Stimulated activated CD8-positive, alpha-beta memory T cell treated with anti-CD3 and anti-CD28 coated beads, Interleukin-12 subunit alpha, Interleukin-12 subunit beta, amount 100 ng/mL, for 1 hour (primary cell): ENCODE data around the gene CMSS1.

ENCODE experiments used
- DNase-seq: peaks from one replicate; pipeline ENCODE4 v3.0.0-alpha.2; 2020; ENCODE audit warnings: low read depth

Gene CMSS1

DNA sequence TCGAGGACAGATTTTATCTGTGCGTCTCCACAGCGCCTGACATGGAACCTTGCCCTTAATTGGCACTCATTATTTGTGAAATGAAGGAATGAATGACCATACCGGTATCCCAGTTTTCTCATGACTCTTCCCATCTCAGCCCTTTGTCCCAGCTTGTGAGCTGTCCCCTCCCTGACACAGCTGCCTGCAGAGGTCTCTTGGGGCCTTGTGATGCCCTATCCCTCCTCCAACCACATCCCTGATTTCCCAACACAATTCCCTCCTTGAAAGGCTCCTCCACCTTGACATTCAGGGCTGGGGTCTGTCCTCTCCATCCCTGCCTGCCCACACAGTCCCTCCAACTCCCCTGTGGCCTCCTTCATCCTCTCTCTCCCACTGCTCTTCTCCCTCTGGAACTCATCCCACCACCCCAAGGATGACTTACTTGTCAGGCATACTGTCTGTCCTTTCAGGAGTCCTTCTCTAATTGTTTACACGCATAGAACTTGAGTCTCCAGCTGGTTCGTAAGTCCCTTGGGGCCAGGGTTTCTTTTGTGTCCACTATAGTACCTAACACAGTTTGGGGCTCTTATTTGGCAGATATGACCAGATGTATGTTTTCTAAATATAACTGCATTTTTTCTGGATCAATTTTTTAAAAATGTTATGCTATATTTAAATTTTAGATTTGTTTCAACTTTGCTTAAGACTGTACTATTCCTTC is 332.2 kb downstream of the CMSS1 start:
- DNase-seq = no peak

DNA sequence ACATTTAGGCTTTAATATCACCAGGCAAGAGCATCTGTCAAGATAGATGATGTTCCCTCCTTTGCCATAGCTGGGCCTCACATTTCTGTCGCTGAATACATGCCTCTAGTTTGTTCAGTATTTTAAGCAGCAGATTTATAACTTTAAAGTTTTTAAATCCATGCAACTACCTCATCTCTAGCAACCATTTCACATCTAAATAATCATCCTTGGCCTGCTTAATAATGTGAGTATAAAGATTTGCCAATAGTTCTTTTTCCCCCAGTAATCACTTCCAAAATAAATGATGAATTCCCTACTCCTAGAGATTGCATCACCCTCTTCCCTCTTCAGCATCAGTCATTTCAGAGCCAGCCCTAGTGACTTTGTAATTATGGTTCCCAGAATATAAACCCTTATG is 332.8 kb downstream of the CMSS1 start:
- DNase-seq = no peak

DNA sequence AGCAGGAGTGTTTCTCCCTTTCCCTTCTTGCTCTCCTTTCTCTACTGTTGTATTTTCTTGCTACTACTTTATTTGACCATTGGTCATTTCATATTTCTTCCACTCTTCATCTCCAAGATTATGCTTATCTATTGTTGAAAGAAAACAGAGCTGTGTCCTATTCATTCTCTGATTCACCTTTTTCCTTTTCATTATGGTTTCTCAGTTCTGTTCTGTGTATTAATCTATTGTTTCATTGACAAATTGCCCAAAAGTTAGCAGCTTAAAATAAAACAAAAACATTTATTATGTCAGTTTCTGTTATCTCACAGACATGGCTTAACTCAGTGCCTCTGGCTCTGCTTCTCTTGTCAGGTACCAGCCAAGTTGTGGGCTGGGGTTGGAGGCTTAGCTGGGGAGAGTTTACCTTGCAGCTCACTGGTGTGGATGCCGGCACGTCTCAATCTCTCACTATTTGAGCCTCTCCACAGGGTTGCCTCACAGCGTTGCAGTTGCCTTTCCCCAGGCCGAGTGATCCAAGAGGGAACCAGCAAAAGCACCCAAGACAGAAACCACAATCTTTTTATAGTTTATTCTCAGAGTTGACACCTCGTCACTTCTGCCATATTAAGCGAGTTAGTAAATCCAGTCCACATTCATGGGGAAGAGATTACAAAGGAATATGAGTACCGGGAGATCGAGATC is 333.5 kb downstream of the CMSS1 start:
- no peak for DNase-seq

DNA sequence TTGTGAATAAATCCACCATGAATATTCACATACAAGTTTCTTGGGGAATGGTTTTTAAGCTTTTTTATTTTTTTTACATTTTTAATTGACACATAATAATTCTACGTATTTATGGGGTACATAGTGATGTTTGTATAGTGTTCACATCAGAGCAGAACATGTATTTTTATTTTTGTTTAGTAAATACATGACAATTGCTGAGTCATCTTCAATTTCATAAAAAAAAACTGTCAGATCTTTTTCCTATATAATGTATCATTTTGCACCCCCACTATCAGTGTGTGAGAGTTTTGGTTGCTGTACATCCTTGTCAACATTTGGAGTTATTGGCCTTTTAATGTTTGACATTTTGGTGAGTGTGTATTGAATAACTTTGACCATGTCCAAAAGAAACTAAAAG is 336.5 kb downstream of the CMSS1 start:
- DNase-seq = no peak

DNA sequence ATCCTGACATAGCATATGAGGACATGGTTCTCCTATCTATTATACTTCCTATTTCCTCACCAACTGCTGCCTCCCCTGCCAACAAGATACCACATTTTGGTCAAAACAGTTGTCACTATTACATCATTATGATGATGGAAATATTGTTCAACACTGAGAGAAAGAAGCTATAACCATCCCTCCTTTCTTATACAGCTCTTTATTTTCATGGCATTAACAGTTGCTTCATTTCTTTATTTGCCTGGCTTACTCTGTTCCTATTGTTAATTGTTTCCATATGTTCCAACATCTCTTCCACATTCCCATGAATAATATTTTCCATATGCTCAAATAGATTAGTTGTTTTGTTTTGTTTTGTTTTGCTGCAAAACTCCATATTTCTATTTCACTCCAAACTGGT is 337.5 kb downstream of the CMSS1 start:
- no peak for DNase-seq

DNA sequence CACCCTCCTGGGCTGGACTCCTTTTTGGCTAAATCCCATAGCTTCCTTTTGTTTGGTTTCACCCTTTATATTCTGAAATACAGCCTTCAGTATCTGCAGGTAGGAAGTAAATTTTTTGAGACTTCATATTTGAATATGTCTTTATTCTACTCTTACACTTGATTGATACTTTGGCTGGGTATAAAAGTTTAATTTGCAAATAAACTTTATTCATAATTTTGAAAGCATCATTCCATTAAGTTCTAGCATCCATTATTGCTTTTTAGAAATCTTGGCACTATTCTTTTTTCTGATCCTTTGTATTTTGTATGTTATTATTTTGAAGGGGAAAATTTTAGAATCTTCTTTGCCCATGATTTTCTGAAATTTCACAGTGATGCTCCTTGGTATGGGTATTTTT is 337.9 kb downstream of the CMSS1 start:
- DNase-seq = no peak

DNA sequence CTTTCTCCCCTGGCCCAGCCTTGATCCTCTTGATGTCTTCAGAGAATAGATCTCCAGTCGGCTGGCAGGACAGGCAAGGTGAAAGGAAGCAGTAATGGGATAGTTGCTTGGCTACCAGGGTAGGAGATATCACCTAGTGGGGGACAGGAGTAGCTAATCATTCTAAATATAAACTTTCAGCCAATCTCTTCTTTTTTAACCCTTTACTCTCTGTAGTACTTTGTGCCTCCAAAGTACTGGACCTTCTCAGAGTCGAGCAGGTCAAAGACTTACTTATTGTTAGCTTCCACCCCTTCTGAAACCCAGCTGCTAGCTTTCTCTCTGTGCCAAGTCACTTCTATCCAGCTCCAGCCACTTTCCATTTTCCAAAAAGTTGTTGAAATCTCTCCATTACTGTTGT is 340.0 kb downstream of the CMSS1 start:
- DNase-seq = no peak

DNA sequence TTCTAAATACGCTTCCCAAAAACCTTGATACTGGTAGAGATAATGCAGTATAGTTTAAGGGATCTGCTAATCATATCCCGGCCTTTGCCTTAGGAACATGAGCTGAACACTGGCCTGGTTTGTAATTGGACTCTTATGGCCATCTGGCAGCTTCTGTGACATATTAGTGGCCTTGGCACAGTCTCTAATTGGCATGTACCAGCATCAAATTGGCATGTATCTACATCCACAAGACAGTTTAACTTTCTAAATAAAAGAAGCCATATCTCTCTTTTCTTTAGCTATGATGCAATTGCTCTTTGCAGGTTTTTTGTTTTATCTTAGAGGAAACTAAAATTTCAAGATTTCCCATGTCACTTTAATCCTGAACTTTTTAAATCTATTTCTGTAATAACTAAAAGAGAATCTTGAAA is 341.3 kb downstream of the CMSS1 start:
- no peak for DNase-seq

DNA sequence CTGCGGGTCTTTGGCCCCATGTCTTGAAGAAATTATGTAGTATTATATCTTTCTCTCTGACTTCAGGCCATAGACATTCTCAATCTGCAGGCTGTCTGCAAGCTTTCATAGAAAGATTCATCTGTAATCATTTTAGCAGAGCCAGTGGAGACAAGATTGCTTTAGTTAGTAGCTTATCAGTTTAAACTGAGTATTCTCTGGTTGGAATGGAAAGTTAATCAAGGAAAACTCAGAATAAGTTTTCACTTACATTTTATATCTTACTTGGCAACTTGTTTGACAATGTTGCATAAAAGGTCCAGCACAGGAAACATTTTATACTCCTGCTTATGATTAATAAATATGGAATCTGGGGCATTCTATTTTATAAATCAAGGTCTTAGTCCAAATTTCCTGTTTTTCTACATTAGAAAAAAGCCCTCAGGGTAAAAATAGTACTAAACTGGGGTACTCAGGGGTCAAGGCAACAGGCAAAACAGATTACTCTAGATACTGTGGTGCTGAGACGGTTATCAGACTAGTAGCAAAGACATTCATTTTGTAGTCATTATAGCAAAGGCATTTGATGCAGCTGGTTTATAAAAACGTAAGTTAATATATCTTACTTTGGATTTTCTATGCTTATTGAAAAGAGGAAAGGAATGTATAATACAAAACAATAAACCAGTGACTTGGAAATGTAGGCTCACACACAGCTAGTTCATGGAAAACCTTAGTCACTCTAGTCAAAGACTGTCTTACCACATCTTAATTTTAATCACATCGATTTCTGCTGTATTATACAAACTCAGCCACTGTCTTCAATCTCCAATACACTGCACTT is 341.9 kb downstream of the CMSS1 start:
- no peak for DNase-seq

DNA sequence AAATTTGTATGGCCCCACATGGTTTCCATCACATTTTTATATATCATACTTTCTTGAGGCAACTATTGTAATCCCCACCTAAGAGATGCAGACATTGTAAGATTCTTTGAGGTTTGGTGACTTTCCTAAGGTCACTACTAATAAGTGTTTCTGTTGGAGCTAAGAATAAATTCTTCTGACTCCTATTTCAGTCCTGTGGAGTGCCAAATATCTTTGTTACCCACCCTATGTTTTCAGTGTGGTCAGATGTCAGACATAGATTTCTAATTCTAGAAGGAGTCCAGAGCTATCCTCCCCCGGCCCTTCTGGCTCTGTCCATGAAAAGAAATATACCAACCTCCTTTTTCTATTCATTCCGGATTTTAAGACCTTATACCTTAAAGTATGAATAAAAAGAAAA is 342.9 kb downstream of the CMSS1 start:
- no peak for DNase-seq

DNA sequence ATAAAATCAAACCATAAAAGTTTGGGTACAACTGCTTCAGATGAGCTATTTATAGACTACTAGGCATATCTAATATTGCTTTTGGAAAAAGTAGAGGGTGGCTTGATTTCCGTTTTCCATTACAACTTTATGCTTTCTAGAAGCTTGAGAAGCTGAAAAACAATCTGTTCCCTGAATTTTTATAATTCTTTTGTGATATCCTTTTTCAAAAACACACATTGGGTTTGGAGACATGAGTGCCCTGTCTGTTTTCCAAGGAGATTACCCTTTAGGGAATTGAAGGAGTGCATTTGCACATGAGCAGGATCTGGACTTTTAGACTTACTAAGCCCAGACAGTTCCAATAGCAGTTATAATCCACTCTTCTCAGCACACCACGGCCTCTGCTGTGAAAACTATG is 346.1 kb downstream of the CMSS1 start:
- no peak for DNase-seq

DNA sequence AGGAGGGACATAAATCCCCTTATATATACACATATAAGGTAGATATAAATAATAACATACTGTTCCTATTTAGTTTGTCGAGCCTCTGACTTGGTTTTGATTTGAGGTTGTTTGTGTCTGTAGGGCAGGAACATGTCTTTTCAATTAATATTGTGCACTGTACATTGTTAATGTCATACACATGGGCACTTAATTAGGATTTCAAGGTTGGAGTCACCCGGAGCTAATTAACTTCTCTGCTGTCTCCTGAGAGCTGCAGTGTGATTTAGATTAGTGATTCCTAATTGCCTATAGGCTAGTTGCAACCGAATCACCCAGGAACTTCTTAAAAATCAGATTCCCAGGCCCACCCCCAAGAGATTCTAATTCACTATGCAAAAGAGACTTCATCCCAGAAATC is 347.1 kb downstream of the CMSS1 start:
- DNase-seq = no peak

DNA sequence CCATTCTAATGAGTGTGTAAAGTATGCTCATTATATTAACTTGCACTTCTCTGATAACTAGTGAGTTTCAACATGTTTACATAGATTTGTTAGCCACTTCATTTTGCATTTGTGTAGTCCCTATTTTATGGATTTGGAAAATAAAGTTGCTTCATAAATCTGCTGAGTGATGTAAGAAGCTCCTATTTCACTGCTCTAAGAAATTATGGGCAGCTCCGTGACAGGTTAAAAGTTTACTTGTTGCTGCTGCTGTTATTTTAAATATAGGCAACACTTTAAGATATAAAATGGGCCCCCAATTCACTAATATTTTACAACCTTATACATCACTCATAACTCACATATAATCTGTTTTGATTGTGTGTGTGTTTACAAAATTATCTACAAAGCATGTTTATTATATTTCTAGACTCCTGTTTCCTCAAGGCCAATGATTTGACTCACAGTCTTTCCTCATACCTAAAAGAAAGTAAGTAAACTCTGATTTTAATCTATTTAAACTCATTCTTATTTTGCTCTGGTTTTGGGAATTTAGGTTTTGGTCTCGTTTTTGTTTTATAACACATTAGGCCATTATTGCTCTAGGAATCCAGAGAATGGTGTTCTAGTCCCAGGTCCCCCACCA is 348.4 kb downstream of the CMSS1 start:
- DNase-seq = no peak

DNA sequence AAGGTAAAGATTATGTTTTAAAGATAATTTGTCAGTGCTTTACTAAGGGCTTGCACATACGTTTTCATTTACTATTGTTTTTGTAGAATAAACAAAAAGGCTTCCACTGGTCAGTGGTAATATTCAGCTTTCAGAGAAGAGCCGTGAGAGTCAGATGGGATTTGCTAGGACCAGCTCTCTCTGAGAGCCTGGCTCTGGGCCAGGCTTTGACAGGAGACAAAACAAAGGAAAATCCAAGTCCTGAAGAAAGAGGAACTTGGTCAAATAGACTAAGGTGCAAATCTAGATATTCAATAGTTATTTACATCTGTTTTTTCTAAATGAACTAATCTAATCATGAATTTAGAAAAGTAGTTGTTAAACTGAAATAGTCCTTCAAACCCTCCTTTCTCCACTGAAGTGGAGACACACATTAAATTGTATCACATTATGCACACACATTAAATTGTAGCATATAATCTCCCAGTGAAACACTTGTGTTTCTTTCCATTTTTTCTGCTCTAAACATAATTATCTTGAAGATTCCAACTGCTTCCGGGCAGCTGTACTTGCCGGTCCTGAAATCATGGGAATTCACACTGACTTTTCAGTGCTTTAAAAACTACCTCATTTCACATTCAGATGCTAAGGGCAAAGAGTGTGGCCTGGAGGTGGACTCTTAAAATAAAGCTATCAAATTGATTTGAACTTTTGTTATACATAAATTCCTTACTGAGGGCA is 351.7 kb downstream of the CMSS1 start:
- DNase-seq = no peak

DNA sequence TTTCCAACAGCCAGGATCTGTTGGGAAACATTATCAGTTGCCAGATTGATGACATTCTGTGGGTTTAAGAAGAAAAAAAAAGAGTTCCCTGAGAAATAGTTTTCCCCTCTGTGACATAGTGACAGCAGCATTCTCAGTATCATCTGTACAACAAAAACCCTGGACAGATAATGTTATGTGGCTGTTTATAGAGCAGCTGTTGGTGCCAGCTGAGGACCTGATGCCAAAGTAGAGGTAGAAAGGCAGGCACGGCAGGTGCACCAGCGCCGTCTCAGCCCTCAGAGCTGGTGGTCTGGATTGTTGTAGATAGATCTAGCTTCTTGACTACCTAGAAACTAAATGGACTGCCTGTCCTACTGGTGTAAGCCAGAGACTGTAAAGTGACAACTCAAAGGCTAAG is 352.8 kb downstream of the CMSS1 start:
- no peak for DNase-seq

DNA sequence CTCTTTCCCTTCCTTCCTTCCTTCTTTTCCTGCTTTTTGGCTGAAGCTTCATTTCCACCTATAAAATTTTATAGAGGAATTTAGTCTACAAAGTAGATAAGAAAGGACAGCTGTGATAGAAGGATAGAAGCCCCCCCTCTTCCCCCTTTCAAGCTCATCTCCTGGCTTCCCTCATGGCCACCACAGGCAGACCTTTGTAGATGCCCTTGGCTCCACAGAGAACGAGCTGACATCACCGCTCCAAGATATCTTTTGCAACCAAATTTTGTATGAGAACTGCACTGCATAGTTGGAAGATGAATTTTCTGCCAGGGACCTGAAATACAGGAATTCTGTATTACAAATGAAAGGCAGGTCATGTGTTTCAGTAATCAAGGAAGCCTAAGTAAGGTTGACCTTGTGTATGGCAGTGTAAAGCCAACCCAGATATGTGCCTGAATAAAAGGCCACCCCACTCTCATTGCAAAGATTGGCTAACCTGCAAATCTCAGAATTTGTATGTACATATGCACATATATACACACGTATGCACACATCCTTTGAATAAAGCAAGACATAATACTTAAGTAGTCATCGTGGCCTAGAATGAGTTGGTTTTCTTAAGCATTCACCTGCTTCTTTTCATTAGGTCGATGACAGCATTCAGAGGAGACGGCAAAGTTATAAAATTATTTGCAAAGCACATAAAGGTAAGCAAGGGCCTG is 353.7 kb downstream of the CMSS1 start:
- DNase-seq = no peak

DNA sequence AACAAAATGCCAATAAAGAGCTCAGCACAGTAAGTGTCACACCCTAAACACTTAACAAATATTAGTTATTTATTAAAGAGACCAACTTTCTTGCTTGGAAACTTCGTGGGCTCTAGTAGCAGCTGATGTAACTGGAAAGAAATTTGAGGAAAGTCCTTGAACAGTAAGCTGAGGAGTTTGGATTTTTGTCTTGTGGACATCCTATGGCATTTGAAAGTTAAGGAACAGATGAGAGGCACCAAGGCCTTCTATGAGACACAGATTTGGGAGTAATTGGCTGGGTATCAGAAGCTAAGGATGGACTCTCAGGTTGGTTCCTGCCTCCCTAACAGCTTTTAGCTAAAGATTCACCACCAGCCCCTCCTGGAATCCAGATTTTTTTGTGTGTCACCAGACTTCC is 356.3 kb downstream of the CMSS1 start:
- no peak for DNase-seq

DNA sequence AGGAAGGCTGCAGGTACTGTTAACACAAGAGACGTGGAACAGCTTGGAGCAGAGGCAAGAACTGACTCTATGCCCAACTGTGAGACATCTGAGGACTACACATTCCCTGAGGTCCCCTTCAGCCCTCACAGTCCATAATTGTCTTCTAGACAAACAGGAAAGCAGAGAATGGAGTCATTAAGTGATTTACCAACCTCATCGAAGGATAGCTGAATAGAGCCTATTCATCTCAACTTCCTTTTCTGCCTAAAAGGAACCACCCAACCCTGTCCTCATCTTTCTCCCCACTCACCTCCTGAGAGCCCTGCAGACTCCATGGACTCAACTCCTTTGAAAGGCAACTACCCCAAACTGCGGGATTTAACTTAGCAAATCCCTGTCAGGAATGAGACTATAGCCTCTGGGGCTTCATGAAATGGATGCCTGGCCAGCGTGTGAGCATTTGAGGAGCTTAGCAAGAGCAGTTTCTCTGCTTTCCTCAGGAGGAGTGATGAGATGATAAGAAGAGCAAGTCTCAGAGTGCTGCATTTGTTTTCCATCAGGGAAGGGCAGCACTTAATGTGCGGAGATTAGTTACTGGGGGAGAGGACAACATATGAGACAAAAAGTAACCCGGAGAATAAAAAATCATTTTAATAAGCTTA is 358.1 kb downstream of the CMSS1 start:
- DNase-seq = no peak

DNA sequence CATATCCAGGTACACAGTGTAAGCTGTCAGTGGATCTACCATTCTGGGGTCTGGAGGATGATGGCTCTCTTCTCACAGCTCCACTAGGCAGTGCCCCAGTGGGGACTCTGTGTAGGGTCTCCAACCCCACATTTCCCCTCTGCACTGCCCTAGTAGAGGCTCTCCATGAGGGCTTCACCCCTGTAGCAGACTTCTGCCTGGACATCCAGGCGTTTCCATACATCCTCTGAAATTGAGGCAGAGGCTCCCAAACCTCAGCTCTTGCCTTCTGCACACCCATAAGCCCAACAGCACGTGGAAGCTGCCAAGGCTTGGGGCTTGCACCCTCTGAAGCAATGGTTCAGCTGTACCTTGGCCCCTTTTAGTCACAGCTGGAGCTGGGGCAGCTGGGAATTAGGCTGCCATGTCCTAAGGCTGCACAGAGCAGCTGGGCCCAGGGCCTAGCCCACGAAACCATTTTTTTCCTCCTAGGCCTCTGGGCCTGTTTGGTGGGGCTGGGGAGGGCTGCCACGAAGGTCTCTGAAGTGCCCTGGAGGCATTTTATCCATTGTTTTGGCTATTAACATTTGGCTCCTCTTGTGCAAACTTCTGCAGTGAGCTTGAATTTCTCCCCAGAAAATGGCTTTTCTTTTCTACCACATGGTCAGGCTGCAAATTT is 362.2 kb downstream of the CMSS1 start:
- DNase-seq = no peak

DNA sequence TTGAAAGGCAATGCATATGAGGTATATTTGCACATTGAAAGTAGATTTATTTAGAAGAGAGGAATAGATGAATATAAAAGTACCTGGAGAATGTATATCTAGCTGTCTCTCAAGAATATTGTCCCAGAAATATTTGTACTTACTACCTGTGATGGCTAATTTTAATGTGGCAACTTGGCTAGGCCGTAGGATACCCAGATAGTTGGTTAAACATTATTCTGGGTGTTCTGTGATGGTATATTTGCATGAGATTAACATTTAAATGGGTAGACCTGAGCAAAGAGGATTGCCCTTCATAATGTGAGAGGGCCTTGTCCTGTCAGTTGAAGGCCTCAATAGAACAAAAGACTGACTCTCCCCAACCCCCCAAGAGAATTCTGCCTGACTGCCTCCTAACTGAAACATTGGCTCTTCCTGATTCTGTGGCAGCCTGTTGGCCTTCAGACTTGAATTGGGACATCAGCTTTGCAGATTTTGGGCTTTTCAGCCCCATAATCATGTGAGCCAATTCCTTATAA is 366.0 kb downstream of the CMSS1 start:
- no peak for DNase-seq
